Testis (tissue), 2 donors: ENCODE results near the gene DEFB113.

Experiments used
- POLR2A ChIP-seq: fragments of 450-650 bp; IDR thresholded peaks from one replicate; pipeline ENCODE4 v1.6.1; 2017; ENCODE audit warnings: antibody characterized with exemption, mild to moderate bottlenecking, moderate library complexity
- TF ChIP-seq, protein P1 (sequence below), 3 experiments: fragments of 450-650 bp in 2 of 3; fragments of 200-600 bp in 1 of 3; sonication (generic) in 1 of 3; IDR thresholded peaks; one replicate each; pipeline ENCODE4 v1.5.1; 2016 to 2019; ENCODE audit warnings: antibody characterized with exemption in 3 of 3, mild to moderate bottlenecking in 2 of 3, moderate library complexity in 1 of 3

- TF ChIP-seq, protein P1, sequence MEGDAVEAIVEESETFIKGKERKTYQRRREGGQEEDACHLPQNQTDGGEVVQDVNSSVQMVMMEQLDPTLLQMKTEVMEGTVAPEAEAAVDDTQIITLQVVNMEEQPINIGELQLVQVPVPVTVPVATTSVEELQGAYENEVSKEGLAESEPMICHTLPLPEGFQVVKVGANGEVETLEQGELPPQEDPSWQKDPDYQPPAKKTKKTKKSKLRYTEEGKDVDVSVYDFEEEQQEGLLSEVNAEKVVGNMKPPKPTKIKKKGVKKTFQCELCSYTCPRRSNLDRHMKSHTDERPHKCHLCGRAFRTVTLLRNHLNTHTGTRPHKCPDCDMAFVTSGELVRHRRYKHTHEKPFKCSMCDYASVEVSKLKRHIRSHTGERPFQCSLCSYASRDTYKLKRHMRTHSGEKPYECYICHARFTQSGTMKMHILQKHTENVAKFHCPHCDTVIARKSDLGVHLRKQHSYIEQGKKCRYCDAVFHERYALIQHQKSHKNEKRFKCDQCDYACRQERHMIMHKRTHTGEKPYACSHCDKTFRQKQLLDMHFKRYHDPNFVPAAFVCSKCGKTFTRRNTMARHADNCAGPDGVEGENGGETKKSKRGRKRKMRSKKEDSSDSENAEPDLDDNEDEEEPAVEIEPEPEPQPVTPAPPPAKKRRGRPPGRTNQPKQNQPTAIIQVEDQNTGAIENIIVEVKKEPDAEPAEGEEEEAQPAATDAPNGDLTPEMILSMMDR (IDR thresholded peaks at IDR 0.05), result no peak
- TF ChIP-seq POLR2A, result no peak
Measured at GRCh38 chr6:49937017-49937416, 32.4 kb downstream of the DEFB113 start.
